ENCODE results near the gene SPAAR.

DNA sequence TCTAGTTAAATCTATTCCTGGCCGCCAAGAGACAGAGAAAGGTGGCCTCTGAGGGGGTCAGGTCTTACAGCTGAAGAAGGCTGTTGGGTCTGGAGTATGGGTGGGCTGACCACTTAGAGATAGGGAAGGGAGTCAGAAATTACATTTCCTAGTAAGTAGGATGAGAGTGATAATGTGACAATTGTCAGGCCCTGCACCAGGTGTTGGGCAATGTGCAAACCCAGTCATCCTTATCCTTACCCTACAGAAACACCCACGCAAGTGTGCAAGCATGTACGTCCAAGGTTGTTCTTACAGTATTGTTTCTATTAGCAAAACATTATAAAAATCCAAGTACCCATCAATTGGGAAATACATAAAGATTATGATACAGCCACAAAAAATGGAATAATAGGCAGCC, 9.5 kb downstream of the SPAAR start:
- TF ChIP-seq CTCF (IDR thresholded peaks at IDR 0.05; ENCODE audit: low read length) (no peak), EZH2 (IDR thresholded peaks at IDR 0.05; ENCODE audit: borderline replicate concordance, low read length) (no peak)
